Spinal cord (tissue), 10 donors: Measurements from ENCODE around the gene RPS8. TPM values are rescaled to one million over a fixed set of nuclear protein-coding genes. Genes with fewer than 3 reads are reported as not detected.

ENCODE experiments used
- DNase-seq, 6 donors: peaks; one replicate each; pipeline versions ENCODE4 v3.0.0 to v3.0.0-alpha.2; 2013 to 2015; ENCODE audit warnings: low spot score in 6 of 6, low read depth in 4 of 6
- H3K27ac ChIP-seq: one replicate; pipeline ENCODE4 v1.5.1; 2013; ENCODE audit warnings: low read depth, low read length, control low read depth
- H3K27me3 ChIP-seq: one replicate; pipeline ENCODE4 v1.6.1; 2013; ENCODE audit warnings: low read length; ENCODE audit not compliant: control insufficient read depth, insufficient read depth
- H3K36me3 ChIP-seq: one replicate; pipeline ENCODE4 v1.6.1; 2013; ENCODE audit warnings: low read length; ENCODE audit not compliant: control insufficient read depth, insufficient read depth
- H3K4me1 ChIP-seq: one replicate; pipeline ENCODE4 v1.6.1; 2013; ENCODE audit warnings: low read length; ENCODE audit not compliant: control insufficient read depth, insufficient read depth
- H3K4me3 ChIP-seq: one replicate; pipeline ENCODE4 v1.5.1; 2013; ENCODE audit warnings: low read depth, low read length, control low read depth
- H3K9me3 ChIP-seq: one replicate; pipeline ENCODE4 v1.6.1; 2013; ENCODE audit warnings: low read length; ENCODE audit not compliant: control insufficient read depth, insufficient read depth
- WGBS: methylation state at CpG from one replicate; pipeline ENCODE4 v1.1.5; 2013; ENCODE audit warnings: missing lambda C conversion rate; ENCODE audit not compliant: insufficient coverage; 5-methylcytosine and 5-hydroxymethylcytosine counted together
- polyA plus RNA-seq, 2 donors: library from polyadenylated mRNA; unstranded; fragments of 120-200 nt; gene quantifications; one replicate each; pipeline ENCODE4 v1.2.1, GENCODE V29; 2013; ENCODE audit not compliant: insufficient read length in 2 of 2
- total RNA-seq, 2 donors: library from RNA; depleted of rRNA in 1 of 2; stranded (reverse); fragments of 120-200 nt in 1 of 2; fragments of >200 nt in 1 of 2; gene quantifications; one replicate each; pipeline versions ENCODE4 v1.2.3 to v1.2.4, GENCODE V29; 2013 to 2014
- donor health status: healthy.

Gene RPS8
- total and polyA plus RNA-seq, 4 donors: 744 to 2,624 (median 1,334) TPM

DNA sequence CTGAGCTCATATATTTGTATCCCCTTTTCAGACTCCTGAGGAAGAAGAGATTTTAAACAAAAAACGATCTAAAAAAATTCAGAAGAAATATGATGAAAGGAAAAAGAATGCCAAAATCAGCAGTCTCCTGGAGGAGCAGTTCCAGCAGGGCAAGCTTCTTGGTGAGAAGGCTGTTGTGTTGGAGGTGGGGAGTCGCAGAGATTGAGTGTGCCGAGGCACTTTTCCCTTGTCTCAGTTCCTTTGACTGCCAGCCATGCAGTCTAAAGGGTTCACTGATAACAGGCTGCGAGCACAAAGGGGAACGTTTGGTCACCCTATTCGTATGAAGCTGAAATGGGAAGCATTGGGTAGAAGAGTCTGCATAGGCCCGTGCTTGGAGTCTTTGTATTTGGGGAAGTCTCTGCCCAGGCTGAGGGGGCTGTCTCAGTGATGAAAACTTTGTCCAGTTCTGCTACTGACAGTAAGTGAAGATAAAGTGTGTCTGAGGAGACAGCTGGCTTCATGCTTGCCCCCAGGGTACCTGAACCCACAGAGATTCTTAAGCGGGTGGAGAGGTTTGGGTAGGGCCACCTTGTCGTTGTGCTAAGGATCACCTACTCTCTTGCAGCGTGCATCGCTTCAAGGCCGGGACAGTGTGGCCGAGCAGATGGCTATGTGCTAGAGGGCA, 2.8 kb downstream of the RPS8 start:
- H3K4me3 ChIP-seq: no peak overlapping the region
- peaks cover 30% of the 10 kb centered on the region for H3K4me1 ChIP-seq
- DNase-seq: no peak
- no peaks in the 10 kb centered on the region for H3K27me3 ChIP-seq
- no peak overlapping the region for H3K27ac ChIP-seq
- H3K36me3 ChIP-seq: peaks cover 53% of the 10 kb centered on the region
- 85% methylated on average over 13 of the region's 13 CpGs for WGBS
- no peaks in the 10 kb centered on the region for H3K9me3 ChIP-seq

DNA sequence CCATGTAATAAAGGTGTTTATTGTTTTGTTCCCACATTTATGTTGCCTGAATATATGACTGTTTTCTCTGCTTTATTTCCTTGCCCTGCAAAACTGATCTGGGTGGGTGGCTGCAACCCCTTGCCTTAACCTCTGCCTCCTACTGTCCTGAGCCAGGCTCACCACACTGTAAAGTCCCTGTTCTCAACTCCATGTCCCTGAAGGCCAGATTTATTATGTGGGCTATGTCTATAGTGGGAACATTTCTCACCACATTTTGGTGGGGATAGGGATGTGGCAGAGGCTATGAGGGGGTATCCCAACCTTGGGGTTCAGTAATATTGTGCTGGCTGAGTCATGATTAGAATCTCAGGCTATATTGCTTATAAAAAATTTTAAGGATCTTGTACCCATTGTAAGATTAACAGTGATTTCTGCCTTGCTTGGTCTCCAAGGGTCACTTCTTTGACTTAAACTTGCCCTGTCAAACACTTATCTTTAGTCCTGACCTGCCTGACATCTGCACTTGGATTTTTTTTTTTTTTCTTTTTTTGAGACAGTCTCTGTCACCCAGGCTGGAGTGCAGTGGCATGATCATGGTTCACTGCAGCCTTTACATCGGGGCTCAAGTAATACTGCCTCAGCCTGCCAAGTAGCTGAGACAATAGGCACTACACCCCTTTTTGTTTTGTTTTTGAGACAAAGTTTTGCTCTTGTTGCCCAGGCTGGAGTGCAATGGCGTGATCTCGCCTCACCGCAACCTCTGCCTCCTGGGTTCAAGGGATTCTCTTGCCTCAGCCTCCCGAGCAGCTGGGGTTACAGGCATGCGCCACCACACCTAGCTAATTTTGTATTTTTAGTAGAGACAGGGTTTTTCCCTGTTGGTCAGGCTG, 3.6 kb downstream of the RPS8 start:
- no peaks in the 10 kb centered on the region for H3K27me3 ChIP-seq
- H3K36me3 ChIP-seq: peaks cover 53% of the 10 kb centered on the region
- H3K4me3 ChIP-seq: no peak overlapping the region

DNA sequence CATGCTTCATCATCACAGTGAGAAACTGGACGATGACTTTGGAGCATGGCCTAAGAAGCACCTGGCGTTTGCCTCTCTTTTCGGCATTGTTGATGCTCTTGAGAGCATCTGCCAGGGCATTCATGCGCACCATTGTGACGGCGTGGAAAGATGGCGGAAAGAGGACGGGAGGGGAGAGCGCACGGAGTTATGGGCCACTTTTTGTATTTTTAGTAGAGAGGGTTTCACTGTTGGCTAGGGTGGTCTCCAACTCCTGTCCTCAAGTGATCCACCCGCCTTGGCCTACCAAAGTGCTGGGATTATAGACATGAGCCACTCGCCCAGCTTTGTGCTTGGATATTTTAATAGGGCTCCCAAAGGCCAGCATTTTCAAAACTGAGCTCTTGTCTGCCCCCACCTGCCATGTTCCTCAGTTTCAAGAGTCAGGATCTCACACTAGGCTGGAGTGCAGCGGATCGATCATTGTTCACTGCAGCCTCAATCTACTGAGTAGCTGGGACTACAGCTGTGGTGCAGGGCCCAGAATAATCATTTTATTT, 5.3 kb downstream of the RPS8 start:
- H3K9me3 ChIP-seq: no peaks in the 10 kb centered on the region
- peaks cover 53% of the 10 kb centered on the region for H3K36me3 ChIP-seq
- 89% methylated on average over 11 of the region's 14 CpGs for WGBS
- H3K4me3 ChIP-seq: no peak overlapping the region
- no peaks in the 10 kb centered on the region for H3K27me3 ChIP-seq
- H3K27ac ChIP-seq: no peak overlapping the region
- no peak for DNase-seq
- H3K4me1 ChIP-seq: peaks cover 43% of the 10 kb centered on the region

More for the DNA sequence above, 3.6 kb downstream of the RPS8 start:
- H3K27ac ChIP-seq: no peak overlapping the region
- H3K9me3 ChIP-seq: no peaks in the 10 kb centered on the region
- H3K4me1 ChIP-seq: peaks cover 36% of the 10 kb centered on the region
- 91% methylated on average over 1 of the region's 6 CpGs for WGBS
- no peak for DNase-seq

DNA sequence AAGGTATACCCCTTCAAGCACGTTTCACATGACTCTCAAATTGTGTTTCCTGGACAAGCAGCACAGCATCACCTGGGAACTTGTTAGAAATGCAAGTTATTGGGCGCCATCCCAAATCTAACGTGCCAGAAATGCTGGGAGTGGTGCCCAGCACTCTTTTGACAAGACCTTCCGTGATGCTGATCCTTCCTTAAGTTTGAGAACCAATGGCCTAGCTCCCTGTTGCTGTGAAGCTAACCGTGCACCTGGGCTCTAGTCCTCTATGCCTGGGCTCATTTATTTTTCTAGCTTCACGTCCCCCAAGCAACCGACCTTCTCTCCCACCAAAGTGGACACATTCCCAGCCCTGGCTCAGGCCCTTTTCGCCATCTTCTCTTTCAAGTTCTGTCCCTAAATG, 8.4 kb downstream of the RPS8 start:
- Histone ChIP-seq H3K9me3 (no peaks in the 10 kb centered on the region), H3K36me3 (peaks cover 27% of the 10 kb centered on the region), H3K4me3 (peak overlapping the region; percentile 28), H3K27me3 (no peaks in the 10 kb centered on the region), H3K27ac (peak overlapping the region; percentile 57), H3K4me1 (peaks cover 34% of the 10 kb centered on the region)
- WGBS: 41% methylated on average over 7 of the region's 8 CpGs
- DNase-seq: peak in 2 of 6 donors; percentile 29 to 64

DNA sequence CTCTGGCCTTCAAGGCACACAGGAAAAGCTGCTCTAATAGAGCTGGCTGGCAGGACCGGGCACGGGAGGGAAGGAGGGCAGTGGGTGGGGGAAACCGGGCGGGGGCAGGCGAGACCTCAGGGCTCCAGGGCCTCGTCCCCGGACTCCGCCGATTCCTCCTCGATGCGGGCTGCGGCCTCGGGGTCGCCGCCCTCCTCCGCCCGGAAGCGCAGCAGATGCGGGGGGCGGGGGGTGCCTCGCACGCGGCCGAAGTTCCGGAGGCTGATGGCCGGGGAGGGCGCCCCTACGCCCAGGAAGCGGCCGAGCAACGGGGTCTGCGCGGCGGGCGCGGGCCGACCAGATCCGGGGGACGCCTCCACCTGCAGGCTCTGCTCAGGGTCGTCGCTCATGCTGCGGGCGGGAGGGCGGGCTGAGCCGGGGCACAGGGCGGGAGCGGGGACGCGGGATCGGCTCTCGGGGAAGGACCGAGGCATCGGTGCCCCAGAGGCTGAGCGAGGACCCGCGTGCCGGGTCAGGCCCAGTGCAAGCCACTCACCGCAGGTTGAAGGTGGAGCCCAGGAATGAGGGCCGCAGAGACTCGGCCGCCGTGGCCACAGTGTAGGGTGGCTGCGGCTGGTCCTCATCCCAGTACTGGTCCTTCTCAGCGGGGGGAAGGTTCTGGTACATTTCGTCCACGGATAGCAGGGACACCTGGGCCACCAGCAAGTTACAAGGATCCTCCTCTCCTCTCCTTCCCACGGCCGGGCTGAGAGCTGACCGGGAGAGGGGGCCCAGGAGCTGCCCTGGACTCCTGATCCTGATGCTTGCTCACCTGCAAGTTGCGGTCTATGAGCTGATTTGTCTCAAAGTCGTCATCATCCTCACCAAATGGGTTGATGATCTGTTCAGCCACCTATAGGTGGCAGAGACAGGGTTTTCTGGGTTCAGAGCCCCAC, 9.0 kb downstream of the RPS8 start:
- Histone ChIP-seq H3K4me1 (peaks cover 34% of the 10 kb centered on the region), H3K9me3 (no peaks in the 10 kb centered on the region), H3K4me3 (peak overlapping the region; percentile 44), H3K36me3 (peaks cover 21% of the 10 kb centered on the region), H3K27ac (peak overlapping the region; percentile 57), H3K27me3 (no peaks in the 10 kb centered on the region)
- DNase-seq: peak in 2 of 6 donors; percentile 61 to 63
- WGBS: 3% methylated on average over 67 of the region's 71 CpGs

DNA sequence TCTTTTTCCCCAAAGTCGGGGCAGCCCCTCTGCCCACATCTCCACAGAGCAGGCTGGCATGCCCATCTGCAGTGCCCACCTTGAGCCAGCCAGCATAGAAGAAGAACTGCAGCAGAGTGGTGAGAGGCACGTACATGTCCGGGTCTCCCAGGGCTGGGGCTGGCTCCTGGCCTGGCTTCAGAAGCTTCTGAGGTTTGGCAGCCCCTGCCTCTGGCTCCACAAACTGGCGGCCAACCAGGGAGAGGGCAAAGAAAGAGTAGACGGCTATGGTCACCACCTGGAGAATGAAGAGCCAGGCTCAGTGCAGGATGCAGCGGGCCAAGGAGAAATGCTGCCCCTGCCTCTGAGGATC, 9.7 kb downstream of the RPS8 start:
- H3K27ac ChIP-seq: no peak overlapping the region
- H3K4me1 ChIP-seq: peaks cover 34% of the 10 kb centered on the region
- H3K4me3 ChIP-seq: peak overlapping the region; percentile 44
- H3K36me3 ChIP-seq: peaks cover 14% of the 10 kb centered on the region
- WGBS: 54% methylated on average over 5 of the region's 6 CpGs
- no peak for DNase-seq
- H3K27me3 ChIP-seq: no peaks in the 10 kb centered on the region
- no peaks in the 10 kb centered on the region for H3K9me3 ChIP-seq

DNA sequence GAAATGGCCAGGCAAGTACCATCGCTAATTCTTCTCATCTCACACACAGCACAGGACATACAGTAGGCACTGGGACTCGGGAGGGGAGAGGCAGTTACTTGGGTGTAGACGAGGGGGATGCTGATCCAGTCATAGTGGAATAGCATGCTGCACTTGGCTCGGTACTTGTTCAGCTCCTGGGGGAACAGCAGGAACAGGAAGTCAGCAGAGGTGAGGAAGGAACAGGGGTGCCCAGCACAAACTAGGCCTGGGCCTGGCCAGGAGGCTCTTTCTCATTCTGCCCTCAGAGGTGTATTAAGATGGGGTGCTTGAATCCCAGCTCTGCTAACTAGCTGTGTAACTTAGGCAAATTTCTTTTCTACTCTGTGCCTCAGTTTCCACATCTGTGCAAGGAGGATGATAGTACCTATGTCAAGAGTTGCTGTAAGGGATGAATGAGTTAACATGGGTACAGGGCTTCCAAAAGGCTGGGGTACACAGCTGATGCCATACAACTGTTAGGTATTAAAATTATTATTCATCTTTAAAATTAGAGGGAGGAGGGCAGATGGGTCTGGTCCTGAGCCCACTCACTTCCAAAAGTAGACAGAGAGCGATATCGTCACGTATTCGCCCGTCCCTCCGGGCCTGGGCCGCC, 10.3 kb downstream of the RPS8 start:
- Histone ChIP-seq H3K36me3 (peaks cover 11% of the 10 kb centered on the region), H3K4me3 (peak overlapping the region; percentile 46), H3K27ac (no peak overlapping the region), H3K27me3 (no peaks in the 10 kb centered on the region), H3K9me3 (no peaks in the 10 kb centered on the region), H3K4me1 (peaks cover 34% of the 10 kb centered on the region)
- WGBS: 47% methylated on average over 6 of the region's 11 CpGs
- DNase-seq: no peak

DNA sequence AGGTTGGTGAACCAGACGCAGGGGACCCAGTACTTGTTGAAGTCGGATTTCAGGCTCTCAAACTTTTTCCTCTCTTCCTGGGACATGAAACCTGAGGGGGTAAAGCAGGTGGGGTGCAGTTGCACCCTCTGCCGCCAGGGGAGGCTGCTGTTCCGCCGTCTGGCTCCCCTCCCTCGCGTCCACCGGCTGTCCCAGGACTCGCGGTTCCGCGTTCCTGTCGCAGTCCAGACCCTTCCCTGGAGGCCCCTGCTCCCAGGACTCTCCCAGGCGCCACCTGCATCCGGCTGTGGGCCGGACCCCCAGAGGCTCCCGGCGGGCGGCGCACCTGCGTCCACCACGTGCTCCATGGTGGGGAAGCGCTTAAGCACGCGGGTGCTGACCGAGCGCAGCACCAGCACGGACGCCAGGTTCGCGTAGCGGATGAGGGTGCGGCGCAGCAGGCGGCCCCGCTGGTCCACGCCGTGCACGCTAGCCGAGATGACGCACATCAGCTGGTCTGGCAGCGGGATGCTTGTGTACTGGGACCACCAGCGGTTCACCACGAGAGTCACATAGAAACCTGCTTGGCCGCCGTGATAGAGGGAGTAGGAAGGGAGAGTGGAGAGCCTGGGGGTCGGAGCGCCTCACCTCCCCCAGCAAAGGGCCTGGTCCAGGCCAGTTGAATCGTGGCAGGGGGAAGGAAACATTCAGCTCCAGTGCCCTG, 10.9 kb downstream of the RPS8 start:
- H3K27me3 ChIP-seq: no peaks in the 10 kb centered on the region
- H3K27ac ChIP-seq: no peak overlapping the region
- H3K9me3 ChIP-seq: no peaks in the 10 kb centered on the region
- peak in 2 of 6 donors; percentile 55 to 67 for DNase-seq
- peaks cover 34% of the 10 kb centered on the region for H3K4me1 ChIP-seq
- H3K36me3 ChIP-seq: peaks cover 4% of the 10 kb centered on the region
- peak overlapping the region; percentile 46 for H3K4me3 ChIP-seq
- 2% methylated on average over 49 of the region's 49 CpGs for WGBS
